GM06990 (cell line): ENCODE measurements around the gene TMEM244.

Source experiments
- DNase-seq: peaks from one replicate; pipeline ENCODE4 v3.0.0-alpha.2; 2011; ENCODE audit not compliant: insufficient read length; ENCODE audit errors: extremely low read depth
- H3K27me3 ChIP-seq: replicated peaks from 2 replicates; pipeline ENCODE4 v1.6.0; 2011; ENCODE audit warnings: low read length; ENCODE audit not compliant: control insufficient read depth, insufficient read depth
- H3K36me3 ChIP-seq: 2 replicates; pipeline ENCODE4 v1.5.1; 2011; ENCODE audit warnings: low read length; ENCODE audit not compliant: control insufficient read depth, insufficient read depth
- H3K4me3 ChIP-seq: replicated peaks from 2 replicates; pipeline ENCODE4 v1.5.1; 2011; ENCODE audit warnings: low read depth, mild to moderate bottlenecking, control low read depth, low read length
- CTCF ChIP-seq: IDR thresholded peaks from 2 replicates; pipeline ENCODE4 v1.5.1; 2011; ENCODE audit warnings: low read length, control low read depth, mild to moderate bottlenecking, inconsistent platforms; ENCODE audit not compliant: insufficient read depth, poor library complexity, severe bottlenecking

Gene TMEM244

GRCh38 chr6:129801909-129802308 is 59.2 kb downstream of the TMEM244 start:
- H3K27me3 ChIP-seq, result no peaks in the 10 kb centered on the region
- no peak overlapping the region for H3K4me3 ChIP-seq
- no peaks in the 10 kb centered on the region for H3K36me3 ChIP-seq
- TF ChIP-seq CTCF, result no peak
- DNase-seq, result no peak

GRCh38 chr6:129795261-129795660 is 65.9 kb downstream of the TMEM244 start:
- no peak for DNase-seq
- TF ChIP-seq CTCF, result no peak

GRCh38 chr6:129793447-129793846 is 67.7 kb downstream of the TMEM244 start:
- no peaks in the 10 kb centered on the region; the same call in none of the 2 replicates for H3K27me3 ChIP-seq
- H3K4me3 ChIP-seq, result no peak overlapping the region
- no peak for DNase-seq
- no peaks in the 10 kb centered on the region for H3K36me3 ChIP-seq
- no peak for TF ChIP-seq CTCF

More at GRCh38 chr6:129795261-129795660, 65.9 kb downstream of the TMEM244 start:
- H3K4me3 ChIP-seq, result no peak overlapping the region
- no peaks in the 10 kb centered on the region; the same call in none of the 2 replicates for H3K27me3 ChIP-seq
- no peaks in the 10 kb centered on the region for H3K36me3 ChIP-seq

- Histone ChIP-seq H3K36me3 (no peaks in the 10 kb centered on the region), H3K27me3 (no peaks in the 10 kb centered on the region; the same call in none of the 2 replicates), H3K4me3 (no peak overlapping the region)
- DNase-seq, result no peak
- no peak for TF ChIP-seq CTCF
These were observed 69.1 kb downstream of the TMEM244 start for GRCh38 chr6:129792049-129792448.

- DNase-seq, result no peak
- no peaks in the 10 kb centered on the region; the same call in none of the 2 replicates for H3K27me3 ChIP-seq
- H3K4me3 ChIP-seq, result no peak overlapping the region
- no peaks in the 10 kb centered on the region for H3K36me3 ChIP-seq
- no peak for TF ChIP-seq CTCF
These were observed 70.3 kb downstream of the TMEM244 start for GRCh38 chr6:129790785-129791184.

GRCh38 chr6:129789974-129790373 is 71.1 kb downstream of the TMEM244 start:
- DNase-seq, result no peak
- no peaks in the 10 kb centered on the region for H3K36me3 ChIP-seq
- H3K4me3 ChIP-seq, result no peak overlapping the region
- no peaks in the 10 kb centered on the region; the same call in 1 of the 2 replicates for H3K27me3 ChIP-seq
- no peak for TF ChIP-seq CTCF
